PC-9 (cell line): Measurements from ENCODE around the gene MAP4. TPM values are rescaled to one million over a fixed set of nuclear protein-coding genes. Genes with fewer than 3 reads are reported as not detected.

Source experiments
- BruUV-seq: library from RNA; stranded (reverse); fragments of 400-500 nt; replicated peaks from 2 replicates; lab custom pipeline; 2021; lab: Mats Ljungman, UMichigan
- CTCF ChIA-PET: fragments of 300-600 bp; sonication (Branson Sonifier 250); formaldehyde crosslinking; loops from one replicate; lab custom pipeline; 2022; ENCODE audit warnings: antibody characterized with exemption; lab: Charles Lee
- POLR2A ChIA-PET: fragments of 300-600 bp; sonication (Branson Sonifier 250); formaldehyde crosslinking; loops from one replicate; lab custom pipeline; 2022; ENCODE audit warnings: antibody characterized with exemption; ENCODE audit not compliant: unreplicated experiment; lab: Charles Lee
- DNase-seq, 2 experiments: peaks; one replicate each; pipeline versions ENCODE4 v3.0.0 to v3.0.0-alpha.2; 2015 to 2022; ENCODE audit warnings: mixed read lengths in 1 of 2
- H2AFZ ChIP-seq: fragments of 200-600 bp; sonication (generic); 2 replicates; pipeline ENCODE4 v1.8.1; 2017; ENCODE audit warnings: antibody characterized with exemption
- H3F3A ChIP-seq: fragments of 200-600 bp; sonication (generic); 2 replicates; pipeline ENCODE4 v1.8.1; 2017; ENCODE audit warnings: antibody characterized with exemption, mild to moderate bottlenecking, low read depth; ENCODE audit not compliant: insufficient read depth
- H3K27ac ChIP-seq: fragments of 200-600 bp; sonication (generic); 2 replicates; pipeline ENCODE4 v1.6.1; 2016; ENCODE audit warnings: mixed run types
- H3K27me3 ChIP-seq: fragments of 200-600 bp; sonication (generic); 2 replicates; pipeline ENCODE4 v1.6.1; 2016; ENCODE audit warnings: low read depth, mixed run types; ENCODE audit not compliant: insufficient read depth
- H3K36me3 ChIP-seq: fragments of 200-600 bp; sonication (generic); 2 replicates; pipeline ENCODE4 v1.6.1; 2016; ENCODE audit warnings: low read depth, mixed run types
- H3K4me1 ChIP-seq: fragments of 200-600 bp; sonication (generic); replicated peaks from 2 replicates; pipeline ENCODE4 v1.6.1; 2016; ENCODE audit warnings: mixed run types; ENCODE audit not compliant: insufficient read depth
- H3K4me2 ChIP-seq: fragments of 200-600 bp; sonication (generic); 2 replicates; pipeline ENCODE4 v1.6.1; 2017; ENCODE audit warnings: mixed run types
- H3K4me3 ChIP-seq: fragments of 200-600 bp; sonication (generic); 2 replicates; pipeline ENCODE4 v1.6.1; 2016; ENCODE audit warnings: mixed run types
- H3K79me2 ChIP-seq: fragments of 200-600 bp; sonication (generic); 2 replicates; pipeline ENCODE4 v1.6.1; 2017; ENCODE audit warnings: low read depth, mixed run types
- H3K9me2 ChIP-seq: fragments of 200-600 bp; sonication (generic); 2 replicates; pipeline ENCODE4 v1.8.1; 2017; ENCODE audit warnings: mild to moderate bottlenecking; ENCODE audit not compliant: insufficient read depth
- H3K9me3 ChIP-seq: fragments of 200-600 bp; sonication (generic); 2 replicates; pipeline ENCODE4 v1.8.1; 2016; ENCODE audit warnings: low read depth; ENCODE audit not compliant: insufficient read depth
- H4K20me1 ChIP-seq: fragments of 200-600 bp; sonication (generic); 2 replicates; pipeline ENCODE4 v1.8.1; 2017; ENCODE audit not compliant: insufficient read depth
- EZH2 ChIP-seq: fragments of 200-600 bp; sonication (generic); IDR thresholded peaks from 2 replicates; pipeline ENCODE4 v1.8.0; 2017; ENCODE audit warnings: antibody characterized with exemption, low read depth
- intact Hi-C: fragments of 100-400 bp; cut with micrococcal nuclease; formaldehyde crosslinking; loops from one replicate; pipeline ENCODE4 v1.10.0; 2022; ENCODE audit not compliant: unreplicated experiment
- total RNA-seq: library from RNA; stranded (reverse); gene quantifications from 2 replicates; pipeline ENCODE4 v1.2.3, GENCODE V29; 2021
- TF ChIP-seq, protein P1 (sequence below): fragments of 200-600 bp; sonication (generic); conservative IDR thresholded peaks from 2 replicates; pipeline ENCODE4 v1.6.1; 2017; ENCODE audit warnings: mixed run types, antibody characterized with exemption, mild to moderate bottlenecking, moderate library complexity

The MAP4 gene
- total RNA-seq, 1 experiment from 2014 or later = 187 TPM

GRCh38 chr3:47825590-47825989, 190.6 kb downstream of the MAP4 start:
- POLR2A ChIA-PET = interaction anchor here (0.6 kb wide), 1 partner anchor 345 kb away, joined by 4 read pairs; no protein-coding TSS in a partner anchor
- peaks cover 31% of the 10 kb centered on the region for H3K79me2 ChIP-seq
- peak overlapping the region; percentile 91 for H3K4me2 ChIP-seq
- peak overlapping the region; percentile 93 for H3K4me3 ChIP-seq
- BruUV-seq = TSS peak; percentile 42
- H3K9me3 ChIP-seq = no peaks in the 10 kb centered on the region
- H3K4me1 ChIP-seq = peaks cover 9% of the 10 kb centered on the region
- H3K9me2 ChIP-seq = no peaks in the 10 kb centered on the region
- CTCF ChIA-PET = interaction anchor here (0.6 to 2.6 kb wide), 5 partner anchors 11 to 326 kb away, joined by 3 to 11 read pairs (median 3); no protein-coding TSS in a partner anchor
- no peak for TF ChIP-seq EZH2
- TF ChIP-seq, protein P1, sequence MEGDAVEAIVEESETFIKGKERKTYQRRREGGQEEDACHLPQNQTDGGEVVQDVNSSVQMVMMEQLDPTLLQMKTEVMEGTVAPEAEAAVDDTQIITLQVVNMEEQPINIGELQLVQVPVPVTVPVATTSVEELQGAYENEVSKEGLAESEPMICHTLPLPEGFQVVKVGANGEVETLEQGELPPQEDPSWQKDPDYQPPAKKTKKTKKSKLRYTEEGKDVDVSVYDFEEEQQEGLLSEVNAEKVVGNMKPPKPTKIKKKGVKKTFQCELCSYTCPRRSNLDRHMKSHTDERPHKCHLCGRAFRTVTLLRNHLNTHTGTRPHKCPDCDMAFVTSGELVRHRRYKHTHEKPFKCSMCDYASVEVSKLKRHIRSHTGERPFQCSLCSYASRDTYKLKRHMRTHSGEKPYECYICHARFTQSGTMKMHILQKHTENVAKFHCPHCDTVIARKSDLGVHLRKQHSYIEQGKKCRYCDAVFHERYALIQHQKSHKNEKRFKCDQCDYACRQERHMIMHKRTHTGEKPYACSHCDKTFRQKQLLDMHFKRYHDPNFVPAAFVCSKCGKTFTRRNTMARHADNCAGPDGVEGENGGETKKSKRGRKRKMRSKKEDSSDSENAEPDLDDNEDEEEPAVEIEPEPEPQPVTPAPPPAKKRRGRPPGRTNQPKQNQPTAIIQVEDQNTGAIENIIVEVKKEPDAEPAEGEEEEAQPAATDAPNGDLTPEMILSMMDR = no peak
- no peak for DNase-seq
- 0 out of 2 replicates have a peak overlapping the region, but pooled peaks have one; percentile 41 for H3K27ac ChIP-seq
- H4K20me1 ChIP-seq = peaks cover 5% of the 10 kb centered on the region; the same call in 1 of the 2 replicates
- no peaks in the 10 kb centered on the region for H3K27me3 ChIP-seq
- H3K36me3 ChIP-seq = no peaks in the 10 kb centered on the region; the same call in 1 of the 2 replicates
- no peaks in the 10 kb centered on the region for H3F3A ChIP-seq
- intact Hi-C loops = no loop called here
- peak overlapping the region; percentile 90 for H2AFZ ChIP-seq

DNA sequence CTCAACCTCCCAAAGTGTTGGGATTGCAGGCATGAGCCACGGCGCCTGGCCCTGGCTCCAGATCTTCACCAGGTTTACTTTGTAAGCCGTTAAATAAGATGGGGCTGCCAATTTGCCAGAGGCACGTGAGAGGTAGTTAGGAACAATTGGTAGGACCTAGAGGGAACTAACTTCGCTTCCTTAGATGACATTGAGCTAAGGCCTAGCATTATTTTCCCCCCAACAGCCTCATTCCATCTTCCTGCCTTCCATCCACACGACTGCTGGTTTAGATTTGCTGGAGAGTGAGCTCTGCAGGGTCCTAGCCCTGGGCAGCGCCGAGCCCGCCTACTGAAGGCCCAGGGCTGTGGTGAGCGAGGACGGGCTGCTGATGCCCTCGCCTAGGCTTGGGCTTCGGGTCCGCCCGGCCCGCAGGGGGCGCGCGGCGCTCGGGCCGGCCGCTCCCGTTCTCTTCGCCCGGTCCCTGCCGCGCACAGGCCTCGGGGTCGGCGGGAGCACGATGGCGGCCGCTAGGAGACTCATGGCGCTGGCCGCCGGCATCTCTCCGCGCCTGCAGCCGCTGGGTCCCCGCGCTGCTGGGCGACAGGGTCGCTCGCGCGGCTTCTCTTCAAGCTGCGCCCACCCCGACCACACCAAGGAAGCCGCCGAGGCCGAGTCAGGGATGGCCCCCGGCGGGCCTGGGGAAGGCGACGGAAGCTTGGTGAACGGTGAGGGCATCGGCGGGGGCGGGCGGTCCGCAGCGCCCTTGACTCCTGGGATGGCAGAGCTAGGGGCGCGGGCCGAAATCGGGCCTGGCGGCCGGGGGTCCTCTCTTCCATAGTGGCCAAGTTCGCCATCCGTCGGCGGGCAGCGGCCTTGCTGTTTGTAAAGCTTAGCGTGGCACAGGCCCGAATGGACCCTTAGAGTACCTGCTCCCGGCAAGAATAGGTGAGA, 191.4 kb downstream of the MAP4 start:
- Histone ChIP-seq H4K20me1 (peaks cover 5% of the 10 kb centered on the region; the same call in 1 of the 2 replicates), H3K36me3 (no peaks in the 10 kb centered on the region; the same call in 1 of the 2 replicates), H3K9me2 (no peaks in the 10 kb centered on the region), H3F3A (no peaks in the 10 kb centered on the region), H3K27ac (peak overlapping the region; percentile 41; the same call in 1 of the 2 replicates), H3K27me3 (no peaks in the 10 kb centered on the region), H3K4me2 (peak overlapping the region; percentile 91), H3K4me1 (peaks cover 9% of the 10 kb centered on the region), H3K79me2 (peaks cover 31% of the 10 kb centered on the region), H3K4me3 (peak overlapping the region; percentile 93), H2AFZ (peak overlapping the region; percentile 90), H3K9me3 (no peaks in the 10 kb centered on the region)
- CTCF ChIA-PET = interaction anchor here (0.6 to 2.6 kb wide), 4 partner anchors 284 to 327 kb away, joined by 3 to 11 read pairs (median 3); no protein-coding TSS in a partner anchor
- DNase-seq = peak; percentile 57 to 82
- POLR2A ChIA-PET = interaction anchor here (0.5 to 0.6 kb wide), 3 partner anchors 44 to 443 kb away, joined by 3 to 4 read pairs (median 3); no protein-coding TSS in a partner anchor
- BruUV-seq = no TSS peak
- TF ChIP-seq, protein P1 = peak; percentile 70
- no peak for TF ChIP-seq EZH2
- intact Hi-C loops = loop anchor here (1.0 kb wide), 1 partner anchor 22 kb away; the partner anchor contains the start of gene DHX30

- BruUV-seq = no TSS peak
- Histone ChIP-seq H3K4me2 (no peak overlapping the region), H2AFZ (no peak overlapping the region), H3K4me1 (no peaks in the 10 kb centered on the region), H3F3A (no peaks in the 10 kb centered on the region), H3K9me3 (no peaks in the 10 kb centered on the region), H3K79me2 (no peaks in the 10 kb centered on the region), H3K4me3 (no peak overlapping the region), H4K20me1 (no peaks in the 10 kb centered on the region), H3K27me3 (no peaks in the 10 kb centered on the region), H3K9me2 (no peaks in the 10 kb centered on the region), H3K36me3 (no peaks in the 10 kb centered on the region), H3K27ac (no peak overlapping the region)
- POLR2A ChIA-PET = no interaction called here
- no peak for DNase-seq
- CTCF ChIA-PET = no interaction called here
- no peak for TF ChIP-seq EZH2
- TF ChIP-seq, protein P1 = no peak
- intact Hi-C loops = no loop called here
Measured at GRCh38 chr3:47817609-47818008, 198.6 kb downstream of the MAP4 start.
